Activated CD4-positive, alpha-beta memory T cell treated with anti-CD3 and anti-CD28 coated beads, Interleukin-2, amount 10 ng/mL, durations not matched to agents 7 days and 5 days (primary cell): ENCODE data around the gene RAB40C. TPM values are rescaled to one million over a fixed set of nuclear protein-coding genes. Genes with fewer than 3 reads are reported as not detected.

Experiments used
- CTCF ChIA-PET: fragments of 350-600 bp; sonication (Branson Sonifier 250); formaldehyde crosslinking; loops from one replicate; lab custom pipeline; 2021; ENCODE audit warnings: antibody characterized with exemption, inconsistent platforms; lab: Charles Lee
- POLR2A ChIA-PET: fragments of 350-600 bp; sonication (Branson Sonifier 250); formaldehyde crosslinking; loops from one replicate; lab custom pipeline; 2021; ENCODE audit warnings: antibody characterized with exemption; lab: Charles Lee
- DNase-seq: peaks from one replicate; pipeline ENCODE4 v3.0.0-alpha.2; 2020
- H3K27ac Mint-ChIP-seq: one replicate; pipeline ENCODE4 v1.8.0; 2021; ENCODE audit warnings: mild to moderate bottlenecking, mixed read lengths
- H3K27me3 Mint-ChIP-seq: one replicate; pipeline ENCODE4 v1.8.0; 2021; ENCODE audit warnings: mixed read lengths
- H3K36me3 Mint-ChIP-seq: one replicate; pipeline ENCODE4 v1.8.0; 2021; ENCODE audit warnings: low read depth, mixed read lengths
- H3K4me1 Mint-ChIP-seq: one replicate; pipeline ENCODE4 v1.8.0; 2021; ENCODE audit warnings: mixed read lengths
- H3K4me3 Mint-ChIP-seq: one replicate; pipeline ENCODE4 v1.8.0; 2021; ENCODE audit warnings: mild to moderate bottlenecking, mixed read lengths
- H3K9me3 Mint-ChIP-seq: one replicate; pipeline ENCODE4 v1.8.0; 2021; ENCODE audit warnings: mixed read lengths
- total RNA-seq, 2 experiments: library from RNA; stranded (reverse); gene quantifications; one replicate each; pipeline ENCODE4 v1.2.3, GENCODE V29; 2021

The RAB40C gene
- total RNA-seq, 2 experiments from 2014 or later = 12.2 to 14.2 TPM

GRCh38 chr16:574021-574760 is 15.7 kb upstream of the RAB40C start:
- H3K4me3 Mint-ChIP-seq = no peak overlapping the region
- H3K27me3 Mint-ChIP-seq = no peaks in the 10 kb centered on the region
- DNase-seq = no peak
- H3K36me3 Mint-ChIP-seq = no peaks in the 10 kb centered on the region
- peaks cover 22% of the 10 kb centered on the region for H3K4me1 Mint-ChIP-seq
- CTCF ChIA-PET = no interaction called here
- H3K27ac Mint-ChIP-seq = no peak overlapping the region
- no peaks in the 10 kb centered on the region for H3K9me3 Mint-ChIP-seq
- POLR2A ChIA-PET = no interaction called here

GRCh38 chr16:575354-576196 is 14.3 kb upstream of the RAB40C start:
- H3K36me3 Mint-ChIP-seq = no peaks in the 10 kb centered on the region
- no peak for DNase-seq
- no peak overlapping the region for H3K4me3 Mint-ChIP-seq
- no peak overlapping the region for H3K27ac Mint-ChIP-seq
- ChIA-PET CTCF (no interaction called here), POLR2A (interaction anchor here (1.1 to 1.2 kb wide), 2 partner anchors 13 to 213 kb away, joined by 3 to 5 read pairs; partner anchors contain the start of genes CHTF18 and RPUSD1)
- peaks cover 19% of the 10 kb centered on the region for H3K4me1 Mint-ChIP-seq
- H3K9me3 Mint-ChIP-seq = no peaks in the 10 kb centered on the region
- H3K27me3 Mint-ChIP-seq = no peaks in the 10 kb centered on the region

DNA sequence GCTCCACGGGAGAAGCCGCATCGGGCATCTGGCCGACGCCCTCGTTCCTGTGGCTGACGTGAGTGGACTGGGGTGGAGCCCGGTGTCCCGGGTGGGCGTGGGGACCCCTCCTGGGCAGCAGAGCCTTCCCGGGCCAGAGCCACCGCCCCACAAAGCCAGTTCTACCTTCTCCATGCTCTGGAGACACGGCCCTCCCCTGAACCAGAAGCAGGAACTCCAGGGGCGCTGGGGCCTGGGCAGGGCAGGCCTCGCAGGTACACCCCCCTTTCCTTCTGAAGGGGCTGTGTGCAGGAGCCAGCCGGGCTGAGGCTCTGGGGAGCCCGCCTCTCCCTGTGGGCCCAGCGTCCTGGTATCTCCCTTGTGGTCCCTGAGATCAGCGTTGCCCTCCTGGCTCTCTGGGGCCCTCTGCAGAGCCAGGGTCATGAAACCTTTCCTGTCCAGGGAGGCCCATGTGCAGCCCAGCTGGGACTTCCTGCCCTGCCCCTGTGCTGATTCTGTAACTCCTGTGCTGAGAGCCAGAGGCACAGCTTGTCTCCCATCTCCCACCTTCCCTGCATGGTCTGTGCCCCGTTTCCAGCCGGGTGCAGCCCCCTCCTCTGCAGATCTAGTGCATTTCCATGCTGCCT is 13.6 kb upstream of the RAB40C start:
- Mint-ChIP-seq H3K27ac (no peak overlapping the region), H3K4me3 (no peak overlapping the region), H3K27me3 (no peaks in the 10 kb centered on the region), H3K9me3 (no peaks in the 10 kb centered on the region), H3K4me1 (peaks cover 12% of the 10 kb centered on the region), H3K36me3 (no peaks in the 10 kb centered on the region)
- no peak for DNase-seq
- POLR2A ChIA-PET = interaction anchor here (1.1 to 1.2 kb wide), 2 partner anchors 12 to 212 kb away, joined by 3 to 5 read pairs; partner anchors contain the start of genes CHTF18 and RPUSD1
- CTCF ChIA-PET = interaction anchor here (0.6 to 0.9 kb wide), 2 partner anchors 9 to 299 kb away, joined by 3 read pairs; no protein-coding TSS in a partner anchor

DNA sequence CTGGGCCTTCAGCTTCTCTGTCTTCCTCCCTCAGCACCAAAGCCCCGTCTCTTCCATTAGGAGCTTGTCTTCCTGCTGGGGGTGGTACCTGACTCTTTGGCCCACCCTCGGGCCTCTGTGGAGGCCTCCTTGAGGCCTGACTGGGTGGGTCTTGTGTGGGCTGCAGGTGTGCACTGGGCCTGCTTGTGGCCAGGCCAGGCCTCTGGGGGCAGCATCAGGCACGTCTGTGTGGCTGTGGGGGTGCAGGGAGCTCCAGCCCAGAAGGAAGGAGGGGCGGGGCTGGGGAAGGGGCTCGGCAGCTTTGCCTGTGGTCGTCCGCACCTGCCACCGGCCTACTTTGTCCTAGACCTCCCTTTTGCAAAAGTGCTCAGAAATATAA is 13.1 kb upstream of the RAB40C start:
- H3K27ac Mint-ChIP-seq = no peak overlapping the region
- DNase-seq = no peak
- no peak overlapping the region for H3K4me3 Mint-ChIP-seq
- ChIA-PET CTCF (interaction anchor here (0.6 to 0.9 kb wide), 4 partner anchors 9 to 300 kb away, joined by 3 to 4 read pairs (median 3); no protein-coding TSS in a partner anchor), POLR2A (no interaction called here)
- no peaks in the 10 kb centered on the region for H3K9me3 Mint-ChIP-seq
- H3K27me3 Mint-ChIP-seq = no peaks in the 10 kb centered on the region
- no peaks in the 10 kb centered on the region for H3K36me3 Mint-ChIP-seq
- H3K4me1 Mint-ChIP-seq = peaks cover 7% of the 10 kb centered on the region

- Mint-ChIP-seq H3K9me3 (no peaks in the 10 kb centered on the region), H3K4me1 (peaks cover 3% of the 10 kb centered on the region), H3K27ac (no peak overlapping the region), H3K27me3 (no peaks in the 10 kb centered on the region), H3K4me3 (no peak overlapping the region), H3K36me3 (no peaks in the 10 kb centered on the region)
- DNase-seq = no peak
- ChIA-PET POLR2A (no interaction called here), CTCF (no interaction called here)
These were observed 12.1 kb upstream of the RAB40C start for GRCh38 chr16:577796-578195.

GRCh38 chr16:578232-578869 is 11.5 kb upstream of the RAB40C start:
- no peaks in the 10 kb centered on the region for H3K9me3 Mint-ChIP-seq
- peaks cover 3% of the 10 kb centered on the region for H3K4me1 Mint-ChIP-seq
- no peak overlapping the region for H3K4me3 Mint-ChIP-seq
- POLR2A ChIA-PET = interaction anchor here (0.9 to 1.0 kb wide), 2 partner anchors 10 to 89 kb away, joined by 4 to 6 read pairs; partner anchors contain the start of gene RHOT2
- no peak overlapping the region for H3K27ac Mint-ChIP-seq
- no peaks in the 10 kb centered on the region for H3K36me3 Mint-ChIP-seq
- no peak for DNase-seq
- CTCF ChIA-PET = interaction anchor here (0.9 kb wide), 1 partner anchor 32 kb away, joined by 3 read pairs; no protein-coding TSS in a partner anchor
- no peaks in the 10 kb centered on the region for H3K27me3 Mint-ChIP-seq

DNA sequence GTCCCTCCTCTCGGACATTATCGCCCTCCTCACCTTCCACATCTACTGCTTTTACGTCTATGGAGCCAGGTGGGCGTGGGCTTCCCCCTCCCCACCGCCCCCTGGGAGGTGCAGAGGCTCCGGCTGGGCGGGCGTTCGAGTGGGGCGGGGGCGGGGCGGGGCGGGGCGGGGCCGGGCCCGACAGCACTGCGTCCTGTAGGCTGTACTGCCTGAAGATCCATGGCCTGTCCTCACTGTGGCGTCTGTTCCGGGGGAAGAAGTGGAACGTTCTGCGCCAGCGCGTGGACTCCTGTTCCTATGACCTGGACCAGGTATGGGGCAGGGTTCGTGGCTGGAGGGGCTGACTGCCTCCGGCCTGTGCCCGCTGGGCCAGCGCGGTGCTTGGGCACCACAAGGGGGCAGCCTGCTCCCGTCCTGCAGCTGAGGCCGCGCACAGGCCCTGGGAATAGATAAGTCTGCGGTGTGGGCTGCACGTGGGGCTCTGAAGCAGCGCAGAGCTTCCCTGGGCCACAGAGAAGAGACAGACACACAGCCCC is 10.9 kb upstream of the RAB40C start:
- ChIA-PET CTCF (interaction anchor here (0.6 to 0.9 kb wide), 2 partner anchors 31 to 534 kb away, joined by 3 read pairs; no protein-coding TSS in a partner anchor), POLR2A (interaction anchor here (0.9 to 1.0 kb wide), 2 partner anchors 9 to 89 kb away, joined by 4 to 6 read pairs; partner anchors contain the start of gene RHOT2)
- H3K4me3 Mint-ChIP-seq = no peak overlapping the region
- H3K36me3 Mint-ChIP-seq = no peaks in the 10 kb centered on the region
- peaks cover 3% of the 10 kb centered on the region for H3K4me1 Mint-ChIP-seq
- peak; percentile 77 for DNase-seq
- no peaks in the 10 kb centered on the region for H3K9me3 Mint-ChIP-seq
- no peak overlapping the region for H3K27ac Mint-ChIP-seq
- H3K27me3 Mint-ChIP-seq = no peaks in the 10 kb centered on the region

DNA sequence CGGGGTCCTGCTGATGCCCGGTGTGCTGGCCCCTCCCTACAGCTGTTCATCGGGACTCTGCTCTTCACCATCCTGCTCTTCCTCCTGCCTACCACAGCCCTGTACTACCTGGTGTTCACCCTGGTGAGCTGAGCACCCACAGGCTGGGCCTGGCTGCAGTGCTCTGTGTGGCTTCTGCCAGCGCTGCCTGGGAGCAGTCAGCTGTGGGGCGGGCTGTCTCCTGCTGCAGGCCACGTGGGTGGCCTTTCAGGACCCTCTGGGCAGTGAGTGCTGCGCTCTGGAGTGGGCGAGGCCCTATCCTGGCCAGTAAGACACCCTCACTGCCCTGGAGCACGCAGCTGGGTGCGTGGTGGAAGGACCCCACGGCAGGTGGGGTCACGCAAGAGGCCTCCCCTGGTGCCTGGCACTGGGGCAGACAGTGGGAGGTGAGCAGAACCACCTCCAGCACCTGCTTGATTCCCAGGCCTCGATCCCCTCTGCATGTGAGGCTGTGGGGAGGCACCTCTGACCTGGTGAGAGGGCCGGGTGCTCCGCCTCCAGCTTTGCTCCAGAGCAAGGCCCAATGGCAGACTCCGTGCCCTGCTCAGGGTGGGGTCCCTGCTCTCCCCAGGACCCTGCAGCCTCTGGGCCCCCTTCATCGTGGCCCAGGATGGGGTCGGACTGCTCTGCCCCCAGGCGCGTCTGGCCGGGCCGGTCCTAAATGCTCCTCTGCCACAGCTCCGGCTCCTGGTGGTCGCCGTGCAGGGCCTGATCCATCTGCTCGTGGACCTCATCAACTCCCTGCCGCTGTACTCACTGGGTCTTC is 9.5 kb upstream of the RAB40C start:
- no peak overlapping the region for H3K27ac Mint-ChIP-seq
- ChIA-PET CTCF (no interaction called here), POLR2A (interaction anchor here (0.9 kb wide), 1 partner anchor 53 kb away, joined by 3 read pairs; the partner anchor contains the start of gene CAPN15)
- no peaks in the 10 kb centered on the region for H3K36me3 Mint-ChIP-seq
- no peak for DNase-seq
- peaks cover 3% of the 10 kb centered on the region for H3K4me1 Mint-ChIP-seq
- no peaks in the 10 kb centered on the region for H3K27me3 Mint-ChIP-seq
- H3K9me3 Mint-ChIP-seq = no peaks in the 10 kb centered on the region
- no peak overlapping the region for H3K4me3 Mint-ChIP-seq

- POLR2A ChIA-PET = interaction anchor here (0.9 kb wide), 1 partner anchor 54 kb away, joined by 3 read pairs; the partner anchor contains the start of gene CAPN15
- CTCF ChIA-PET = no interaction called here
- H3K4me1 Mint-ChIP-seq = peaks cover 3% of the 10 kb centered on the region
- H3K27ac Mint-ChIP-seq = no peak overlapping the region
- DNase-seq = no peak
- H3K36me3 Mint-ChIP-seq = no peaks in the 10 kb centered on the region
- no peaks in the 10 kb centered on the region for H3K9me3 Mint-ChIP-seq
- no peak overlapping the region for H3K4me3 Mint-ChIP-seq
- H3K27me3 Mint-ChIP-seq = no peaks in the 10 kb centered on the region
These were observed 8.8 kb upstream of the RAB40C start for GRCh38 chr16:580946-581498.

GRCh38 chr16:582218-582613 is 7.7 kb upstream of the RAB40C start:
- DNase-seq = no peak
- POLR2A ChIA-PET = no interaction called here
- Mint-ChIP-seq H3K4me3 (no peak overlapping the region), H3K27me3 (no peaks in the 10 kb centered on the region), H3K4me1 (peaks cover 7% of the 10 kb centered on the region), H3K27ac (no peak overlapping the region), H3K9me3 (no peaks in the 10 kb centered on the region), H3K36me3 (no peaks in the 10 kb centered on the region)
- CTCF ChIA-PET = interaction anchor here (0.6 kb wide), 1 partner anchor 61 kb away, joined by 3 read pairs; no protein-coding TSS in a partner anchor

- Mint-ChIP-seq H3K27ac (no peak overlapping the region), H3K4me3 (no peak overlapping the region), H3K36me3 (peaks cover 2% of the 10 kb centered on the region), H3K4me1 (peaks cover 12% of the 10 kb centered on the region), H3K9me3 (no peaks in the 10 kb centered on the region), H3K27me3 (no peaks in the 10 kb centered on the region)
- CTCF ChIA-PET = no interaction called here
- DNase-seq = no peak
- POLR2A ChIA-PET = no interaction called here
These were observed 7.1 kb upstream of the RAB40C start for GRCh38 chr16:582614-583331.
